SK-N-SH (cell line): ENCODE results near the gene E2F1.

ENCODE experiments used
- POLR2AphosphoS5 ChIP-seq: IDR thresholded peaks from 2 replicates; pipeline ENCODE4 v1.6.1; 2012; ENCODE audit warnings: low read depth, low read length
- RCOR1 ChIP-seq: fragments of 150-350 bp; IDR thresholded peaks from 2 replicates; pipeline ENCODE4 v1.6.1; 2017; ENCODE audit warnings: antibody characterized with exemption, low read length
- TF ChIP-seq, protein P1 (sequence below): fragments of 200-600 bp; sonication (generic); IDR thresholded peaks from 2 replicates; pipeline ENCODE4 v1.6.1; 2017; ENCODE audit warnings: antibody characterized with exemption, mild to moderate bottlenecking, moderate library complexity

DNA sequence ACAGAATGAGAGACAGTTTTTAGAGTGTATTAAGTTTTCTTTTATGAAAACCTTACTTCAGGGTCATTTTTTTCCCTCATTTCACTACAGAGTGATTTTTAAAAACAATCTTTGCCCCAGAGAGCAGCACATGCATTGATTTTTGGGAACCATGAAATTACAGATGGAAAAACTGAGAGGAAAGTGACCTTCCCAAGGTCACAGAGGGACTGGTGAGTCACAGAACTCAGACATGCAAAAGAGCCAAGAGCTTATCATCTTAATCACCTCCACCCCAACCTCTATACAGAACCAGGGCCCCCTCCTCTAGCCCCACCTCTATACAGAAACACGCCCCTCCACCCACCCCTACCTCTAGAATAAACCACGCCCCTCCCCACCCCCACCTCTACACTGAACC is 23.2 kb upstream of the E2F1 start:
- TF ChIP-seq POLR2AphosphoS5: no peak
- TF ChIP-seq, protein P1, sequence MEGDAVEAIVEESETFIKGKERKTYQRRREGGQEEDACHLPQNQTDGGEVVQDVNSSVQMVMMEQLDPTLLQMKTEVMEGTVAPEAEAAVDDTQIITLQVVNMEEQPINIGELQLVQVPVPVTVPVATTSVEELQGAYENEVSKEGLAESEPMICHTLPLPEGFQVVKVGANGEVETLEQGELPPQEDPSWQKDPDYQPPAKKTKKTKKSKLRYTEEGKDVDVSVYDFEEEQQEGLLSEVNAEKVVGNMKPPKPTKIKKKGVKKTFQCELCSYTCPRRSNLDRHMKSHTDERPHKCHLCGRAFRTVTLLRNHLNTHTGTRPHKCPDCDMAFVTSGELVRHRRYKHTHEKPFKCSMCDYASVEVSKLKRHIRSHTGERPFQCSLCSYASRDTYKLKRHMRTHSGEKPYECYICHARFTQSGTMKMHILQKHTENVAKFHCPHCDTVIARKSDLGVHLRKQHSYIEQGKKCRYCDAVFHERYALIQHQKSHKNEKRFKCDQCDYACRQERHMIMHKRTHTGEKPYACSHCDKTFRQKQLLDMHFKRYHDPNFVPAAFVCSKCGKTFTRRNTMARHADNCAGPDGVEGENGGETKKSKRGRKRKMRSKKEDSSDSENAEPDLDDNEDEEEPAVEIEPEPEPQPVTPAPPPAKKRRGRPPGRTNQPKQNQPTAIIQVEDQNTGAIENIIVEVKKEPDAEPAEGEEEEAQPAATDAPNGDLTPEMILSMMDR: no peak
- TF ChIP-seq RCOR1: no peak
